ENCODE data around the gene CACNA1S. TPM values are rescaled to one million over a fixed set of nuclear protein-coding genes. Genes with fewer than 3 reads are reported as not detected.

CACNA1S gene
- total RNA-seq, 4 donors from 2014 or later, result not detected

DNA sequence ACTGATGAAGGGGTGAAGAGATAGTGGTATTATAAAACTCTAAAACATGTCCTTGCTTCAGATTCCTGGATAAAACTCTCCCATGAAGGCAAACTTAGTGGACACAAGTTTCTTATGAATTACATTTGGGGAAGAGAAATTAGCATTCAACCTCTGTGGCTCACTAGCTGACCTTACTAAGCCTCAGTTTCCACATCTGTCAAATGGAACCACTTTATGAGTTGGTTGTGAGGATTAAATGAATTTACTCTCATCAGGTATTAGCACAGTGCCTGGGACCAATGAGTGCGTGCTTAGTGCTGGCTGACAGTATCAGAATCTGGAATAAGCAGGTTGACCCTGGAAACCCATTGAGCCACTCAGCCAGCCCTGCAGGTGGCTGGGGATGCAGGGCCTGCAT lies 2.6 kb downstream of the CACNA1S start:
- H3K27me3 ChIP-seq, result peaks cover 5% of the 10 kb centered on the region
- H3K4me3 ChIP-seq, result no peak overlapping the region
- no peak for TF ChIP-seq EP300 (IDR thresholded peaks at IDR 0.05)
- no peak for TF ChIP-seq CTCF (IDR thresholded peaks at IDR 0.05)
- TF ChIP-seq POLR2A (IDR thresholded peaks at IDR 0.05), result no peak
- TF ChIP-seq POLR2AphosphoS5 (IDR thresholded peaks at IDR 0.05), result no peak
- no peak for ATAC-seq
- peaks cover 0 to 9% (median 0%) of the 10 kb centered on the region in 3 donors for H3K4me1 ChIP-seq
- no peaks in the 10 kb centered on the region for H3K9me3 ChIP-seq
- 100% methylated on average over 1 of the region's 1 CpG; no CpG with 5 or more reads in 1 of the 2 donors for whole genome bisulfite sequencing, 2 donors (ENCODE audit: low coverage in 1 of 2)
- H3K36me3 ChIP-seq, result no peaks in the 10 kb centered on the region
- H3K27ac ChIP-seq, result no peak overlapping the region

- H3K36me3 ChIP-seq, result no peaks in the 10 kb centered on the region
- TF ChIP-seq POLR2AphosphoS5 (IDR thresholded peaks at IDR 0.05), result no peak
- TF ChIP-seq POLR2A (IDR thresholded peaks at IDR 0.05), result no peak
- no peak for TF ChIP-seq CTCF (IDR thresholded peaks at IDR 0.05)
- TF ChIP-seq EP300 (IDR thresholded peaks at IDR 0.05), result no peak
These were observed 3.6 kb downstream of the CACNA1S start for GRCh38 chr1:201108614-201109013.

DNA sequence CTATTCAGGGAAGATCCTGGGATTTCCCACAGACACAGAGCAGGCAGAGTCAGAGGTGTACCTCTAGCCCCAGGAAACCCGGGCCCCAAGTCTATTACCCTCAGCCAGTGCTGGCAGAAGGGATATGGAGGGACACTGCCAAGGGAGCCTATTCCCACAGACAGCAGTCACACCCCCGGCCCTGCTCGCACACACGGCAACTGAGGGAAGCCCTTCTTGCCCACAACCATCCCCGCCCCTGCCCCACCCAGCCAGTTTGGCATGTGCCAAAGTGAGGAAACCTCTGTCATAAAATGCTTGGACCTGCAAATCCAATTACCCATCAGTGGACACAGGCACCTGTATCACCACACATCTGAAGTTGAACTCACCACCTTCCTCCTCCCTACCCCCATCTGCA lies 6.5 kb downstream of the CACNA1S start:
- H3K27me3 ChIP-seq, result no peaks in the 10 kb centered on the region
- WGBS, 2 donors (ENCODE audit: low coverage in 1 of 2), result no CpG with 5 or more reads among the region's 5 CpGs
- TF ChIP-seq EP300 (IDR thresholded peaks at IDR 0.05) (no peak), POLR2A (IDR thresholded peaks at IDR 0.05) (no peak), POLR2AphosphoS5 (IDR thresholded peaks at IDR 0.05) (no peak), CTCF (IDR thresholded peaks at IDR 0.05) (no peak)
- ATAC-seq, result no peak
- no peaks in the 10 kb centered on the region for H3K9me3 ChIP-seq
- no peak overlapping the region for H3K27ac ChIP-seq
- no peaks in the 10 kb centered on the region for H3K4me1 ChIP-seq
- H3K36me3 ChIP-seq, result no peaks in the 10 kb centered on the region
- no peak overlapping the region for H3K4me3 ChIP-seq

More at GRCh38 chr1:201108614-201109013, 3.6 kb downstream of the CACNA1S start:
- no peak overlapping the region for H3K4me3 ChIP-seq
- peaks cover 5% of the 10 kb centered on the region for H3K27me3 ChIP-seq
- H3K27ac ChIP-seq, result no peak overlapping the region
- WGBS, 2 donors (ENCODE audit: low coverage in 1 of 2), result 67% methylated on average over 1 of the region's 1 CpG; no CpG with 5 or more reads in 1 of the 2 donors
- no peak for ATAC-seq
- H3K4me1 ChIP-seq, result peaks cover 0 to under 1% (median 0%) of the 10 kb centered on the region in 3 donors
- no peaks in the 10 kb centered on the region for H3K9me3 ChIP-seq

- H3K27me3 ChIP-seq, result peaks cover 2% of the 10 kb centered on the region
- no peak overlapping the region for H3K27ac ChIP-seq
- no peaks in the 10 kb centered on the region for H3K9me3 ChIP-seq
- WGBS, 2 donors (ENCODE audit: low coverage in 1 of 2), result 86% methylated on average over 1 of the region's 1 CpG; no CpG with 5 or more reads in 1 of the 2 donors
- no peak overlapping the region for H3K4me3 ChIP-seq
- no peaks in the 10 kb centered on the region for H3K36me3 ChIP-seq
- no peaks in the 10 kb centered on the region for H3K4me1 ChIP-seq
- ATAC-seq, result no peak
- TF ChIP-seq POLR2AphosphoS5 (IDR thresholded peaks at IDR 0.05) (no peak), EP300 (IDR thresholded peaks at IDR 0.05) (no peak), POLR2A (IDR thresholded peaks at IDR 0.05) (no peak), CTCF (IDR thresholded peaks at IDR 0.05) (no peak)
These were observed 8.1 kb downstream of the CACNA1S start for GRCh38 chr1:201104141-201104540.

- TF ChIP-seq EP300 (IDR thresholded peaks at IDR 0.05), result no peak
- TF ChIP-seq POLR2AphosphoS5 (IDR thresholded peaks at IDR 0.05), result no peak
- TF ChIP-seq POLR2A (IDR thresholded peaks at IDR 0.05), result no peak
- 75 to 83% methylated on average over 2 to 4 of the region's 9 CpGs for WGBS, 2 donors (ENCODE audit: low coverage in 1 of 2)
These were observed 8.6 kb downstream of the CACNA1S start for GRCh38 chr1:201103666-201104065.

More at GRCh38 chr1:201103666-201104065, 8.6 kb downstream of the CACNA1S start:
- Histone ChIP-seq H3K4me1 (no peaks in the 10 kb centered on the region), H3K27me3 (peaks cover 7% of the 10 kb centered on the region), H3K36me3 (no peaks in the 10 kb centered on the region), H3K27ac (no peak overlapping the region), H3K9me3 (no peaks in the 10 kb centered on the region), H3K4me3 (no peak overlapping the region)
- no peak for ATAC-seq

Data from gastroesophageal sphincter (tissue), 4 donors.